GM23248 (cell line): Measurements from ENCODE around the gene ARGFX.

ENCODE experiments used
- EZH2 ChIP-seq: fragments of 200-600 bp; sonication (generic); IDR thresholded peaks from 2 replicates; pipeline ENCODE4 v1.6.1; 2018; ENCODE audit warnings: antibody characterized with exemption, mild to moderate bottlenecking; ENCODE audit not compliant: insufficient read depth, poor library complexity, severe bottlenecking
- EZH2phosphoT487 ChIP-seq: fragments of 200-600 bp; sonication (generic); IDR thresholded peaks from 2 replicates; pipeline ENCODE4 v1.6.1; 2018; ENCODE audit warnings: antibody characterized with exemption, moderate library complexity, mild to moderate bottlenecking, low read depth; ENCODE audit not compliant: insufficient read depth

DNA sequence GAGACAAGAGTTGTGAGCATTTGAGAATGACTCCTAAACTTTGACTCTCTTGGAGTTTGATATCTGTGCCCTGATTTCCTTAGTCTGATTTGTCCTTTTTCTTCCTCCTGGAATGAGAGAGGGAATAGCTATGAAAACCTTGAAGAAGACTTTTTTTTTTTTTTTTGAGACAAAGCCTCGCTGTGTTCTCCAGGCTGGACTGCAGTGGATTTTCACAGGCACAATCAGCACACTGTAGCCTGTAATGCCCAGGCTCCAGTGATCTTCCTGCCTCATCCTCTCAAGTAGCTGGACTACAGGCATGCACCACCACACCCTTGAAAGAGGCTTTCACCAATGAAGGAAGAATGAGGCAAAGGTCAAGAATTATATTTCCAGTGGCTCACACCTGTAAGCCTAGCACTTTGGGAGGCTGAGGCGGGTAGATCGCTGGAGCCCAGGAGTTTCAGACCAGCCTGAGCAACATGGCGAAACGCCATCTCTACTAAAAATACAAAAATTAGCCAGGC is 10.3 kb upstream of the ARGFX start:
- TF ChIP-seq EZH2 (no peak), EZH2phosphoT487 (no peak)
